ENCODE measurements around the gene TFF3. TPM values are rescaled to one million over a fixed set of nuclear protein-coding genes. Genes with fewer than 3 reads are reported as not detected.
A peak's percentile ranks its signal among the peaks of the same experiment; 100 is the strongest.

Gene TFF3
- total and polyA plus RNA-seq, 2 of the 13 experiments (the other 11 are each of a cell fraction or from before 2014, with no cell fraction given) = 14.2 to 26.9 TPM

DNA sequence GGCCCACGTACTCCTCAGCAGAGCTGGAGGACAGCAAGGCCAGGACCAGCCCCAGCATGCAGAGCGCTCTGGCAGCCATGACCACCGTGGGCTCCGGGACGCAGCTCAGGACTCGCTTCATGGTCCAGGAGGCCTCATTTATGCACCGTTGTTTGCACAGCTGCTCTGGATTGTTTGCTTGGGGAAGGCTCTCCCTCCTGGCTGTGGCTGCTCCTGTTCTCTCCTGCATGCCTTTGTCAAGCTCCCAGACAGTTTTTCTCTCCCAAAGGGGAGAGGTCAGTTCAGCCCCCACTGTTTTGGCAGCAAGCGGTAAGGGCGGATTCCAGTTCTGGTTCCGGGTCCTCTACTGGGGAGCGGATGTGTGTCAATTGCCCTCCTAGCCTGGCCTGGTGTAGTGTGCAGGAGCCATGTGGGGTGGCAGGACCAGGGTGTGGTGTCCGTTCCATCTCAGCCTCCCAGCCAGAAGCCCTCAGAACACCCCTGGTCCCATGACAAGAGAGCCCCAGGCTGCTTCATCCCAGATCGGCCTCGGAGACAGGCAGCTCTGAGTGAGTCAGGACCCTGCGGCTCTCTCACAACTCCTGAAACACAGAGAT, at the start of gene TFF3 (continued):
- TF ChIP-seq, protein P1, sequence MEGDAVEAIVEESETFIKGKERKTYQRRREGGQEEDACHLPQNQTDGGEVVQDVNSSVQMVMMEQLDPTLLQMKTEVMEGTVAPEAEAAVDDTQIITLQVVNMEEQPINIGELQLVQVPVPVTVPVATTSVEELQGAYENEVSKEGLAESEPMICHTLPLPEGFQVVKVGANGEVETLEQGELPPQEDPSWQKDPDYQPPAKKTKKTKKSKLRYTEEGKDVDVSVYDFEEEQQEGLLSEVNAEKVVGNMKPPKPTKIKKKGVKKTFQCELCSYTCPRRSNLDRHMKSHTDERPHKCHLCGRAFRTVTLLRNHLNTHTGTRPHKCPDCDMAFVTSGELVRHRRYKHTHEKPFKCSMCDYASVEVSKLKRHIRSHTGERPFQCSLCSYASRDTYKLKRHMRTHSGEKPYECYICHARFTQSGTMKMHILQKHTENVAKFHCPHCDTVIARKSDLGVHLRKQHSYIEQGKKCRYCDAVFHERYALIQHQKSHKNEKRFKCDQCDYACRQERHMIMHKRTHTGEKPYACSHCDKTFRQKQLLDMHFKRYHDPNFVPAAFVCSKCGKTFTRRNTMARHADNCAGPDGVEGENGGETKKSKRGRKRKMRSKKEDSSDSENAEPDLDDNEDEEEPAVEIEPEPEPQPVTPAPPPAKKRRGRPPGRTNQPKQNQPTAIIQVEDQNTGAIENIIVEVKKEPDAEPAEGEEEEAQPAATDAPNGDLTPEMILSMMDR (CRISPR knock-in tag; IDR thresholded peaks at IDR 0.05) = peak; percentile 27; the same call in 1 of the 2 replicates
- TF ChIP-seq ZNF563 (CRISPR knock-in tag; IDR thresholded peaks at IDR 0.05) (no peak), ESRRA (CRISPR knock-in tag; IDR thresholded peaks at IDR 0.05; ENCODE audit: low read depth) (no peak), MTA1 (CRISPR knock-in tag; IDR thresholded peaks at IDR 0.05; ENCODE audit: borderline replicate concordance) (0 out of 2 replicates have a peak, but pooled peaks have one; percentile 29), MAFG (CRISPR knock-in tag; IDR thresholded peaks at IDR 0.05) (no peak), KDM6A (CRISPR knock-in tag; IDR thresholded peaks at IDR 0.05; ENCODE audit: low read depth) (no peak), ZNF33B (CRISPR knock-in tag; IDR thresholded peaks at IDR 0.05) (no peak), RCOR2 (CRISPR knock-in tag; IDR thresholded peaks at IDR 0.05) (no peak; the same call in 1 of the 2 replicates), ZFP41 (CRISPR knock-in tag; IDR thresholded peaks at IDR 0.05; ENCODE audit: borderline replicate concordance) (no peak), MED8 (CRISPR knock-in tag; IDR thresholded peaks at IDR 0.05; ENCODE audit: insufficient replicate concordance) (no peak), HNF4G (IDR thresholded peaks at IDR 0.05; ENCODE audit: borderline replicate concordance, low read depth, low read length) (0 out of 2 replicates have a peak, but pooled peaks have one; percentile 24), HNF4G (CRISPR knock-in tag; IDR thresholded peaks at IDR 0.05; ENCODE audit: borderline replicate concordance, low read depth) (peak; percentile 37; the same call in 1 of the 2 replicates), CHD2 (IDR thresholded peaks at IDR 0.05; ENCODE audit: low read depth, low read length) (no peak), ZNF777 (CRISPR knock-in tag; IDR thresholded peaks at IDR 0.05) (no peak), SIN3B (IDR thresholded peaks at IDR 0.05; ENCODE audit: low read length) (no peak), KLF11 (CRISPR knock-in tag; IDR thresholded peaks at IDR 0.05) (no peak)
- TF ChIP-seq, protein P2, sequence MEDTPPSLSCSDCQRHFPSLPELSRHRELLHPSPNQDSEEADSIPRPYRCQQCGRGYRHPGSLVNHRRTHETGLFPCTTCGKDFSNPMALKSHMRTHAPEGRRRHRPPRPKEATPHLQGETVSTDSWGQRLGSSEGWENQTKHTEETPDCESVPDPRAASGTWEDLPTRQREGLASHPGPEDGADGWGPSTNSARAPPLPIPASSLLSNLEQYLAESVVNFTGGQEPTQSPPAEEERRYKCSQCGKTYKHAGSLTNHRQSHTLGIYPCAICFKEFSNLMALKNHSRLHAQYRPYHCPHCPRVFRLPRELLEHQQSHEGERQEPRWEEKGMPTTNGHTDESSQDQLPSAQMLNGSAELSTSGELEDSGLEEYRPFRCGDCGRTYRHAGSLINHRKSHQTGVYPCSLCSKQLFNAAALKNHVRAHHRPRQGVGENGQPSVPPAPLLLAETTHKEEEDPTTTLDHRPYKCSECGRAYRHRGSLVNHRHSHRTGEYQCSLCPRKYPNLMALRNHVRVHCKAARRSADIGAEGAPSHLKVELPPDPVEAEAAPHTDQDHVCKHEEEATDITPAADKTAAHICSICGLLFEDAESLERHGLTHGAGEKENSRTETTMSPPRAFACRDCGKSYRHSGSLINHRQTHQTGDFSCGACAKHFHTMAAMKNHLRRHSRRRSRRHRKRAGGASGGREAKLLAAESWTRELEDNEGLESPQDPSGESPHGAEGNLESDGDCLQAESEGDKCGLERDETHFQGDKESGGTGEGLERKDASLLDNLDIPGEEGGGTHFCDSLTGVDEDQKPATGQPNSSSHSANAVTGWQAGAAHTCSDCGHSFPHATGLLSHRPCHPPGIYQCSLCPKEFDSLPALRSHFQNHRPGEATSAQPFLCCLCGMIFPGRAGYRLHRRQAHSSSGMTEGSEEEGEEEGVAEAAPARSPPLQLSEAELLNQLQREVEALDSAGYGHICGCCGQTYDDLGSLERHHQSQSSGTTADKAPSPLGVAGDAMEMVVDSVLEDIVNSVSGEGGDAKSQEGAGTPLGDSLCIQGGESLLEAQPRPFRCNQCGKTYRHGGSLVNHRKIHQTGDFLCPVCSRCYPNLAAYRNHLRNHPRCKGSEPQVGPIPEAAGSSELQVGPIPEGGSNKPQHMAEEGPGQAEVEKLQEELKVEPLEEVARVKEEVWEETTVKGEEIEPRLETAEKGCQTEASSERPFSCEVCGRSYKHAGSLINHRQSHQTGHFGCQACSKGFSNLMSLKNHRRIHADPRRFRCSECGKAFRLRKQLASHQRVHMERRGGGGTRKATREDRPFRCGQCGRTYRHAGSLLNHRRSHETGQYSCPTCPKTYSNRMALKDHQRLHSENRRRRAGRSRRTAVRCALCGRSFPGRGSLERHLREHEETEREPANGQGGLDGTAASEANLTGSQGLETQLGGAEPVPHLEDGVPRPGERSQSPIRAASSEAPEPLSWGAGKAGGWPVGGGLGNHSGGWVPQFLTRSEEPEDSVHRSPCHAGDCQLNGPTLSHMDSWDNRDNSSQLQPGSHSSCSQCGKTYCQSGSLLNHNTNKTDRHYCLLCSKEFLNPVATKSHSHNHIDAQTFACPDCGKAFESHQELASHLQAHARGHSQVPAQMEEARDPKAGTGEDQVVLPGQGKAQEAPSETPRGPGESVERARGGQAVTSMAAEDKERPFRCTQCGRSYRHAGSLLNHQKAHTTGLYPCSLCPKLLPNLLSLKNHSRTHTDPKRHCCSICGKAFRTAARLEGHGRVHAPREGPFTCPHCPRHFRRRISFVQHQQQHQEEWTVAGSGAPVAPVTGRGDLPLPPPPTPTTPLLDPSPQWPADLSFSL (CRISPR knock-in tag; IDR thresholded peaks at IDR 0.05) = 0 out of 2 replicates have a peak, but pooled peaks have one; percentile 48
- TF ChIP-seq, protein P3, sequence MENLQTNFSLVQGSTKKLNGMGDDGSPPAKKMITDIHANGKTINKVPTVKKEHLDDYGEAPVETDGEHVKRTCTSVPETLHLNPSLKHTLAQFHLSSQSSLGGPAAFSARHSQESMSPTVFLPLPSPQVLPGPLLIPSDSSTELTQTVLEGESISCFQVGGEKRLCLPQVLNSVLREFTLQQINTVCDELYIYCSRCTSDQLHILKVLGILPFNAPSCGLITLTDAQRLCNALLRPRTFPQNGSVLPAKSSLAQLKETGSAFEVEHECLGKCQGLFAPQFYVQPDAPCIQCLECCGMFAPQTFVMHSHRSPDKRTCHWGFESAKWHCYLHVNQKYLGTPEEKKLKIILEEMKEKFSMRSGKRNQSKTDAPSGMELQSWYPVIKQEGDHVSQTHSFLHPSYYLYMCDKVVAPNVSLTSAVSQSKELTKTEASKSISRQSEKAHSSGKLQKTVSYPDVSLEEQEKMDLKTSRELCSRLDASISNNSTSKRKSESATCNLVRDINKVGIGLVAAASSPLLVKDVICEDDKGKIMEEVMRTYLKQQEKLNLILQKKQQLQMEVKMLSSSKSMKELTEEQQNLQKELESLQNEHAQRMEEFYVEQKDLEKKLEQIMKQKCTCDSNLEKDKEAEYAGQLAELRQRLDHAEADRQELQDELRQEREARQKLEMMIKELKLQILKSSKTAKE (CRISPR knock-in tag; IDR thresholded peaks at IDR 0.05; ENCODE audit: borderline replicate concordance) = peak; percentile 70; the same call in 1 of the 2 replicates
- TF ChIP-seq, protein P4, sequence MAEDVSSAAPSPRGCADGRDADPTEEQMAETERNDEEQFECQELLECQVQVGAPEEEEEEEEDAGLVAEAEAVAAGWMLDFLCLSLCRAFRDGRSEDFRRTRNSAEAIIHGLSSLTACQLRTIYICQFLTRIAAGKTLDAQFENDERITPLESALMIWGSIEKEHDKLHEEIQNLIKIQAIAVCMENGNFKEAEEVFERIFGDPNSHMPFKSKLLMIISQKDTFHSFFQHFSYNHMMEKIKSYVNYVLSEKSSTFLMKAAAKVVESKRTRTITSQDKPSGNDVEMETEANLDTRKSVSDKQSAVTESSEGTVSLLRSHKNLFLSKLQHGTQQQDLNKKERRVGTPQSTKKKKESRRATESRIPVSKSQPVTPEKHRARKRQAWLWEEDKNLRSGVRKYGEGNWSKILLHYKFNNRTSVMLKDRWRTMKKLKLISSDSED (CRISPR knock-in tag; IDR thresholded peaks at IDR 0.05) = no peak
